H1 (cell line): ENCODE data around the gene CX3CL1. TPM values are rescaled to one million over a fixed set of nuclear protein-coding genes. Genes with fewer than 3 reads are reported as not detected.

Experiments used
- CTCF ChIA-PET: fragments of 300-600 bp; sonication (Branson Sonifier 250); formaldehyde crosslinking; loops from one replicate; lab custom pipeline; 2021; ENCODE audit not compliant: partially characterized antibody; lab: Charles Lee
- POLR2A ChIA-PET: fragments of 300-600 bp; sonication (Branson Sonifier 250); formaldehyde crosslinking; loops from one replicate; lab custom pipeline; 2021; ENCODE audit warnings: inconsistent platforms; ENCODE audit not compliant: partially characterized antibody; lab: Charles Lee
- DNase-seq, 2 experiments: peaks; one replicate each; pipeline versions ENCODE4 v3.0.0 to v3.0.0-alpha.2; 2010 to 2022; ENCODE audit warnings: low spot score in 2 of 2, low read depth in 1 of 2, mixed read lengths in 1 of 2
- FAIRE-seq: peaks from 2 replicates; lab custom pipeline; 2011; peaks lifted over from hg19 to GRCh38; lab: Jason Lieb, UNC
- H2AFZ ChIP-seq: 2 replicates; pipeline ENCODE4 v1.8.1; 2012; ENCODE audit warnings: low read length, inconsistent platforms
- H2AK5ac ChIP-seq: 2 replicates; pipeline ENCODE4 v1.6.1; 2013; ENCODE audit warnings: low read depth, low read length
- H2BK120ac ChIP-seq: replicated peaks from 2 replicates; pipeline ENCODE3; 2013; ENCODE audit warnings: low read depth, low read length, inconsistent platforms
- H2BK12ac ChIP-seq: 2 replicates; pipeline ENCODE4 v1.6.1; 2013; ENCODE audit warnings: low read depth, low read length
- H2BK15ac ChIP-seq: 2 replicates; pipeline ENCODE4 v1.6.1; 2013; ENCODE audit warnings: low read length
- H2BK20ac ChIP-seq: 2 replicates; pipeline ENCODE4 v1.6.1; 2013; ENCODE audit warnings: low read length
- H2BK5ac ChIP-seq: 2 replicates; pipeline ENCODE4 v1.6.1; 2013; ENCODE audit warnings: low read depth, low read length
- H3K14ac ChIP-seq: 2 replicates; pipeline ENCODE4 v1.6.1; 2013; ENCODE audit warnings: inconsistent platforms; ENCODE audit not compliant: insufficient read length
- H3K18ac ChIP-seq: 2 replicates; pipeline ENCODE4 v1.6.1; 2013; ENCODE audit warnings: low read length; ENCODE audit errors: extremely low read depth
- H3K23ac ChIP-seq: 2 replicates; pipeline ENCODE4 v1.6.1; 2013; ENCODE audit warnings: inconsistent platforms; ENCODE audit not compliant: insufficient read length
- H3K23me2 ChIP-seq: 2 replicates; pipeline ENCODE4 v1.6.1; 2013; ENCODE audit warnings: low read depth, low read length
- H3K27ac ChIP-seq: 2 replicates; pipeline ENCODE4 v1.6.1; 2011; ENCODE audit warnings: low read depth, low read length, inconsistent platforms
- H3K27me3 ChIP-seq, 4 experiments: replicated peaks in 1 of 4; 1 replicate in 1 of 4; 2 replicates in 3 of 4; pipeline versions ENCODE4 v1.6.1 to v1.8.1; 2011 to 2013; ENCODE audit warnings: low read length in 3 of 4, mild to moderate bottlenecking in 3 of 4, inconsistent platforms in 2 of 4, mixed read lengths in 2 of 4, moderate library complexity in 1 of 4; ENCODE audit not compliant: control insufficient read depth in 3 of 4, insufficient read depth in 3 of 4; ENCODE audit errors: extremely low read depth in 1 of 4
- H3K36me3 ChIP-seq, 4 experiments: 2 replicates each; pipeline versions ENCODE4 v1.6.1 to v1.8.1; 2011 to 2013; ENCODE audit warnings: mild to moderate bottlenecking in 4 of 4, low read length in 3 of 4, moderate library complexity in 2 of 4, control low read depth in 1 of 4, inconsistent platforms in 1 of 4; ENCODE audit not compliant: insufficient read depth in 4 of 4, control insufficient read depth in 2 of 4
- H3K4ac ChIP-seq: replicated peaks from 2 replicates; pipeline ENCODE3; 2013; ENCODE audit warnings: low read length, low read depth, mixed read lengths, inconsistent platforms; ENCODE audit not compliant: insufficient read length
- H3K4me1 ChIP-seq, 4 experiments: replicated peaks in 1 of 4; 1 replicate in 1 of 4; 2 replicates in 3 of 4; pipeline versions ENCODE4 v1.6.1 to v1.8.1; 2011 to 2013; ENCODE audit warnings: low read length in 3 of 4, inconsistent platforms in 2 of 4, mixed read lengths in 1 of 4; ENCODE audit not compliant: insufficient read depth in 4 of 4, control insufficient read depth in 3 of 4
- H3K4me2 ChIP-seq, 2 experiments: 2 replicates each; pipeline versions ENCODE4 v1.6.1 to v1.8.1; 2011 to 2013; ENCODE audit warnings: low read depth in 2 of 2, low read length in 2 of 2, control low read depth in 1 of 2, inconsistent platforms in 1 of 2, mild to moderate bottlenecking in 1 of 2; ENCODE audit not compliant: insufficient read depth in 1 of 2
- H3K4me3 ChIP-seq, 4 experiments: fragments of 200-600, 300-600 bp in 1 of 4; sonication (generic), shearing (Covaris generic), sonication (Bioruptor Twin) in 1 of 4; 2 replicates each; pipeline versions ENCODE4 v1.5.1 to v1.8.1; 2011 to 2016; ENCODE audit warnings: low read length in 4 of 4, low read depth in 3 of 4, control low read depth in 2 of 4, inconsistent platforms in 2 of 4, mild to moderate bottlenecking in 2 of 4, mixed read lengths in 1 of 4, moderate library complexity in 1 of 4; ENCODE audit not compliant: insufficient read depth in 2 of 4; ENCODE audit errors: extremely low read depth in 1 of 4
- H3K56ac ChIP-seq: replicated peaks from 2 replicates; pipeline ENCODE3; 2013; ENCODE audit warnings: low read depth, mild to moderate bottlenecking, mixed read lengths, low read length, inconsistent platforms; ENCODE audit not compliant: insufficient read length
- H3K79me1 ChIP-seq: 2 replicates; pipeline ENCODE4 v1.6.1; 2013; ENCODE audit warnings: low read depth, low read length, control low read depth
- H3K79me2 ChIP-seq, 2 experiments: 2 replicates each; pipeline versions ENCODE4 v1.6.1 to v1.8.1; 2012 to 2013; ENCODE audit warnings: low read length in 2 of 2, mild to moderate bottlenecking in 2 of 2, inconsistent platforms in 1 of 2; ENCODE audit not compliant: insufficient read depth in 2 of 2, control insufficient read depth in 1 of 2
- H3K9ac ChIP-seq, 4 experiments: replicated peaks in 1 of 4; 1 replicate in 1 of 4; 2 replicates in 3 of 4; pipeline versions ENCODE4 v1.6.1 to v1.8.1; 2011 to 2013; ENCODE audit warnings: low read depth in 3 of 4, low read length in 3 of 4, control low read depth in 2 of 4, mild to moderate bottlenecking in 2 of 4, moderate library complexity in 2 of 4, inconsistent platforms in 1 of 4; ENCODE audit errors: extremely low read depth in 1 of 4
- H3K9me3 ChIP-seq, 2 experiments: 2 replicates each; pipeline versions ENCODE4 v1.6.1 to v1.8.1; 2012 to 2013; ENCODE audit warnings: mild to moderate bottlenecking in 2 of 2, moderate library complexity in 2 of 2, control low read depth in 1 of 2, inconsistent platforms in 1 of 2, low read depth in 1 of 2, low read length in 1 of 2, mixed read lengths in 1 of 2; ENCODE audit not compliant: insufficient read depth in 2 of 2
- H4K20me1 ChIP-seq, 2 experiments: replicated peaks in 1 of 2; 2 replicates each; pipeline versions ENCODE3 to v1.8.1; 2011 to 2013; ENCODE audit warnings: inconsistent platforms in 2 of 2, low read length in 2 of 2, mild to moderate bottlenecking in 1 of 2; ENCODE audit not compliant: insufficient read depth in 2 of 2, control insufficient read depth in 1 of 2
- H4K5ac ChIP-seq: 2 replicates; pipeline ENCODE4 v1.6.1; 2013; ENCODE audit warnings: low read length, low read depth, mixed read lengths, inconsistent platforms; ENCODE audit not compliant: insufficient read length
- H4K8ac ChIP-seq: 2 replicates; pipeline ENCODE4 v1.8.0; 2013; ENCODE audit warnings: mild to moderate bottlenecking, moderate library complexity, low read length, inconsistent platforms; ENCODE audit not compliant: insufficient read depth; ENCODE audit errors: extremely low read depth
- H4K91ac ChIP-seq: replicated peaks from 2 replicates; pipeline ENCODE3; 2013; ENCODE audit warnings: low read length, mixed read lengths, inconsistent platforms; ENCODE audit not compliant: insufficient read length
- BCL11A ChIP-seq, 2 experiments: IDR thresholded peaks; one replicate each; pipeline ENCODE4 v1.6.1; 2011; ENCODE audit warnings: low read depth in 2 of 2, low read length in 2 of 2, mild to moderate bottlenecking in 2 of 2
- BRCA1 ChIP-seq: IDR thresholded peaks from 2 replicates; pipeline ENCODE4 v1.6.1; 2012; ENCODE audit warnings: low read depth, low read length, improper control_type of control experiment
- CBX8 ChIP-seq: fragments of 300-800, 300-1000 bp; sonication (generic); IDR thresholded peaks from 2 replicates; pipeline ENCODE4 v1.7.1; 2016; ENCODE audit warnings: low read depth, low read length, borderline replicate concordance
- CEBPB ChIP-seq: IDR thresholded peaks from 2 replicates; pipeline ENCODE4 v1.6.1; 2012; ENCODE audit warnings: low read depth, low read length
- E2F6 ChIP-seq: IDR thresholded peaks from 2 replicates; pipeline ENCODE4 v1.6.1; 2012; ENCODE audit warnings: inconsistent platforms
- HDAC2 ChIP-seq, 2 experiments: fragments of 300-600 bp in 1 of 2; sonication (generic) in 1 of 2; IDR thresholded peaks; 2 replicates each; pipeline ENCODE4 v1.6.1; 2011 to 2012; ENCODE audit warnings: low read depth in 2 of 2, low read length in 2 of 2, mild to moderate bottlenecking in 2 of 2, moderate library complexity in 2 of 2, borderline replicate concordance in 1 of 2, inconsistent platforms in 1 of 2
- HDAC6 ChIP-seq: IDR thresholded peaks from one replicate; pipeline ENCODE4 v1.7.1; 2012; ENCODE audit warnings: low read depth, mild to moderate bottlenecking, inconsistent platforms, low read length, moderate library complexity
- KDM5A ChIP-seq: fragments of 200-600 bp; IDR thresholded peaks from 2 replicates; pipeline ENCODE4 v1.7.1; 2012; ENCODE audit warnings: mild to moderate bottlenecking, low read length, inconsistent platforms, mixed read lengths
- POU5F1 ChIP-seq: IDR thresholded peaks from 2 replicates; pipeline ENCODE4 v1.6.1; 2011; ENCODE audit warnings: low read depth, mild to moderate bottlenecking, low read length, moderate library complexity
- RFX5 ChIP-seq: IDR thresholded peaks from 2 replicates; pipeline ENCODE4 v1.6.1; 2011; ENCODE audit warnings: low read depth, low read length, improper control_type of control experiment, borderline replicate concordance
- SIX5 ChIP-seq: IDR thresholded peaks from 2 replicates; pipeline ENCODE4 v1.6.1; 2011; ENCODE audit warnings: mild to moderate bottlenecking, low read depth, low read length
- SP4 ChIP-seq: IDR thresholded peaks from 2 replicates; pipeline ENCODE4 v1.6.1; 2012; ENCODE audit warnings: low read length, inconsistent platforms
- TBP ChIP-seq: IDR thresholded peaks from 2 replicates; pipeline ENCODE4 v1.6.1; 2011; ENCODE audit warnings: low read depth, low read length, improper control_type of control experiment
- whole genome bisulfite sequencing, 2 experiments: shearing (Covaris generic) in 1 of 2; methylation state at CpG; one replicate each; pipeline versions ENCODE4 v1.1.6 to v1.1.7; 2013 to 2015; ENCODE audit warnings: low lambda C conversion rate in 2 of 2, mixed read lengths in 2 of 2, inconsistent platforms in 1 of 2, low coverage in 1 of 2, missing lambda C conversion rate in 1 of 2; ENCODE audit not compliant: insufficient replicate concordance in 2 of 2, insufficient coverage in 1 of 2, insufficient read length in 1 of 2; ENCODE audit errors: extremely low coverage in 1 of 2, missing lambda C conversion rate in 1 of 2; 5-methylcytosine and 5-hydroxymethylcytosine counted together
- polyA plus RNA-seq, 7 experiments: library from polyadenylated mRNA; depleted of rRNA in 3 of 7; stranded (reverse) in 5 of 7; unstranded in 2 of 7; fragments of >200 nt in 5 of 7; fragments of 200-250 nt in 2 of 7; gene quantifications; 1 replicate in 5 of 7; 2 replicates in 1 of 7; 4 replicates in 1 of 7; pipeline versions ENCODE4 v1.2.1 to v1.2.3, GENCODE V29; 2011 to 2013; ENCODE audit warnings: missing spikeins in 2 of 7, mixed read lengths in 2 of 7
- total RNA-seq: library from RNA; stranded (reverse); fragmentation: NEBNext Ultra II Directional; extraction: Animal tissue kit (Norgen Biotek cat#: 25700); gene quantifications from 2 replicates; pipeline ENCODE4 v1.2.1, GENCODE V29; 2021

Gene CX3CL1
- total and polyA plus RNA-seq, 2 of the 8 experiments (the other 6 are each of a cell fraction or from before 2014, with no cell fraction given), result 1.4 to 3.0 TPM

GRCh38 chr16:57349212-57350031, 22.9 kb upstream of the CX3CL1 start:
- no peak overlapping the region for H4K5ac ChIP-seq
- H3K4me3 ChIP-seq, result no peak overlapping the region
- no peak overlapping the region for H3K14ac ChIP-seq
- no peaks in the 10 kb centered on the region for H3K79me2 ChIP-seq
- CTCF ChIA-PET, result no interaction called here
- H3K27me3 ChIP-seq, result peaks cover 0 to 2% (median 0%) of the 10 kb centered on the region in 4 experiments; a peak in 1 of 7 replicates
- H3K9ac ChIP-seq, result no peak overlapping the region
- no peak overlapping the region for H2BK12ac ChIP-seq
- no peak overlapping the region for H2BK120ac ChIP-seq
- DNase-seq, result no peak
- H3K23ac ChIP-seq, result no peak overlapping the region
- H2AFZ ChIP-seq, result no peak overlapping the region
- H2BK20ac ChIP-seq, result no peak overlapping the region
- no peak overlapping the region for H2AK5ac ChIP-seq
- H3K4ac ChIP-seq, result no peak overlapping the region
- H3K36me3 ChIP-seq, result no peaks in the 10 kb centered on the region
- 77% methylated on average over 1 to 14 of the region's 14 CpGs for WGBS, 2 experiments
- H3K4me2 ChIP-seq, result no peak overlapping the region
- H3K27ac ChIP-seq, result no peak overlapping the region
- no peak overlapping the region for H2BK5ac ChIP-seq
- FAIRE-seq, result no peak
- H3K56ac ChIP-seq, result no peak overlapping the region
- no peaks in the 10 kb centered on the region for H3K4me1 ChIP-seq
- H3K79me1 ChIP-seq, result no peaks in the 10 kb centered on the region
- H4K91ac ChIP-seq, result no peak overlapping the region
- H2BK15ac ChIP-seq, result no peak overlapping the region
- H3K9me3 ChIP-seq, result no peaks in the 10 kb centered on the region
- no peaks in the 10 kb centered on the region for H4K20me1 ChIP-seq
- peak overlapping the region; percentile 68 for H4K8ac ChIP-seq
- H3K23me2 ChIP-seq, result no peaks in the 10 kb centered on the region; the same call in 1 of the 2 replicates
- H3K18ac ChIP-seq, result no peak overlapping the region
- POLR2A ChIA-PET, result no interaction called here
- TF ChIP-seq RFX5 (no peak), BCL11A (IDR thresholded peaks at IDR 0.05; ENCODE audit: low read depth in 2 of 2, low read length in 2 of 2) (no peak), POU5F1 (no peak), E2F6 (no peak), HDAC6 (no peak), SP4 (no peak), CBX8 (no peak), KDM5A (no peak), HDAC2 (IDR thresholded peaks at IDR 0.05; ENCODE audit: borderline replicate concordance in 1 of 2, low read depth in 2 of 2, low read length in 2 of 2) (no peak), TBP (no peak), SIX5 (no peak), CEBPB (no peak), BRCA1 (no peak)
